RWPE1 (cell line): ENCODE results near the gene COL5A1.

ENCODE experiments used
- CTCF ChIA-PET: fragments of 350-600 bp; sonication (Branson Sonifier 250); formaldehyde crosslinking; extraction: SDS; loops from one replicate; lab custom pipeline; 2021; lab: Yijun Ruan, JAX
- POLR2A ChIA-PET: fragments of 400-600 bp; formaldehyde crosslinking; extraction: SDS; loops from one replicate; lab custom pipeline; 2020; ENCODE audit warnings: antibody characterized with exemption; ENCODE audit not compliant: low non-redundant PET; lab: Yijun Ruan, JAX
- DNase-seq: peaks from one replicate; pipeline ENCODE4 v3.0.0; 2012; ENCODE audit warnings: low spot score
- H3K27ac ChIP-seq: fragments of 450-650 bp; 2 replicates; pipeline ENCODE4 v1.5.1; 2017
- CTCF ChIP-seq: fragments of 450-650 bp; conservative IDR thresholded peaks from 2 replicates; pipeline ENCODE4 v1.5.1; 2017; ENCODE audit warnings: low read depth, mild to moderate bottlenecking

The COL5A1 gene

GRCh38 chr9:134848504-134848903, 206.9 kb downstream of the COL5A1 start:
- POLR2A ChIA-PET: no interaction called here
- TF ChIP-seq CTCF: no peak
- CTCF ChIA-PET: no interaction called here
- DNase-seq: no peak
- H3K27ac ChIP-seq: no peak overlapping the region

- no peak for TF ChIP-seq CTCF
- no peak overlapping the region for H3K27ac ChIP-seq
- no peak for DNase-seq
- CTCF ChIA-PET: no interaction called here
- POLR2A ChIA-PET: no interaction called here
Observed at GRCh38 chr9:134850611-134851010, 209.0 kb downstream of the COL5A1 start.

- ChIA-PET POLR2A (no interaction called here), CTCF (interaction anchor here (0.6 kb wide), 1 partner anchor 521 kb away, joined by 3 read pairs; no protein-coding TSS in a partner anchor)
- no peak for TF ChIP-seq CTCF
- H3K27ac ChIP-seq: no peak overlapping the region
- no peak for DNase-seq
Observed at GRCh38 chr9:134851020-134851419, 209.4 kb downstream of the COL5A1 start.

GRCh38 chr9:134852906-134853654, 211.5 kb downstream of the COL5A1 start:
- no peak overlapping the region for H3K27ac ChIP-seq
- POLR2A ChIA-PET: no interaction called here
- CTCF ChIA-PET: no interaction called here
- DNase-seq: no peak
- no peak for TF ChIP-seq CTCF

GRCh38 chr9:134853893-134854292, 212.3 kb downstream of the COL5A1 start:
- no peak for DNase-seq
- ChIA-PET POLR2A (no interaction called here), CTCF (interaction anchor here (0.7 kb wide), 1 partner anchor 202 kb away, joined by 3 read pairs; no protein-coding TSS in a partner anchor)
- no peak for TF ChIP-seq CTCF
- H3K27ac ChIP-seq: no peak overlapping the region

- no peak overlapping the region for H3K27ac ChIP-seq
- ChIA-PET POLR2A (no interaction called here), CTCF (interaction anchor here (0.6 kb wide), 1 partner anchor 88 kb away, joined by 3 read pairs; no protein-coding TSS in a partner anchor)
- DNase-seq: no peak
- TF ChIP-seq CTCF: no peak
Observed at GRCh38 chr9:134854541-134854981, 213.0 kb downstream of the COL5A1 start.
